K562 (cell line): ENCODE data around the gene ABHD13. TPM values are rescaled to one million over a fixed set of nuclear protein-coding genes. Genes with fewer than 3 reads are reported as not detected.

Experiments used
- ATAC-seq: fragments of 200-7000 bp; cut with Tn5 transposase; 3 replicates; pipeline ENCODE4 v1.9.1; 2020; ENCODE audit warnings: moderate library complexity
- BruUV-seq: library from RNA; stranded (reverse); fragments of 400-500 nt; replicated peaks from 2 replicates; lab custom pipeline; 2021; lab: Mats Ljungman, UMichigan
- CTCF ChIA-PET: fragments of 300-600 bp; formaldehyde crosslinking; extraction: SDS; loops from one replicate; lab custom pipeline; 2021; ENCODE audit warnings: low intra/inter-chr PET ratio; lab: Yijun Ruan, JAX
- POLR2A ChIA-PET: fragments of 300-600, 350-650 bp; sonication (Branson Sonifier 250); formaldehyde crosslinking; extraction: SDS; loops from one replicate; lab custom pipeline; 2021; ENCODE audit warnings: antibody characterized with exemption, inconsistent platforms; lab: Yijun Ruan, JAX
- DNase-seq, 4 experiments: peaks; one replicate each; pipeline versions ENCODE4 v3.0.0 to v3.0.0-alpha.2; 2011 to 2018; ENCODE audit warnings: low spot score in 3 of 4, mixed read lengths in 3 of 4; ENCODE audit errors: extremely low read depth in 1 of 4
- FAIRE-seq: peaks from 2 replicates; lab custom pipeline; 2011; peaks lifted over from hg19 to GRCh38; lab: Jason Lieb, UNC
- H2AFZ ChIP-seq: 2 replicates; pipeline ENCODE4 v1.6.0; 2011; ENCODE audit warnings: low read depth, low read length, control low read depth, inconsistent platforms
- H3K27ac ChIP-seq: fragments of 200-600 bp; 3 replicates; pipeline ENCODE4 v1.8.0; 2011; ENCODE audit warnings: low read depth, mild to moderate bottlenecking, control low read depth, inconsistent platforms, low read length, moderate library complexity, mixed read lengths; ENCODE audit errors: extremely low read depth
- H3K27me3 ChIP-seq, 2 experiments: fragments of 300-600 bp in 1 of 2; 2 replicates in 1 of 2; 3 replicates in 1 of 2; pipeline versions ENCODE4 v1.6.0 to v1.8.0; 2011; ENCODE audit warnings: inconsistent platforms in 2 of 2, low read length in 2 of 2, mild to moderate bottlenecking in 1 of 2, mixed read lengths in 1 of 2, moderate library complexity in 1 of 2; ENCODE audit not compliant: control insufficient read depth in 2 of 2, insufficient read depth in 2 of 2
- H3K36me3 ChIP-seq: fragments of 300-600 bp; 3 replicates; pipeline ENCODE4 v1.8.0; 2011; ENCODE audit warnings: mild to moderate bottlenecking, low read length, inconsistent platforms; ENCODE audit not compliant: control insufficient read depth, insufficient read depth
- H3K4me1 ChIP-seq, 2 experiments: fragments of 200-600 bp in 1 of 2; replicated peaks in 1 of 2; 2 replicates in 1 of 2; 3 replicates in 1 of 2; pipeline versions ENCODE4 v1.5.1 to v1.8.0; 2011; ENCODE audit warnings: inconsistent platforms in 2 of 2, low read length in 2 of 2, mild to moderate bottlenecking in 1 of 2, mixed read lengths in 1 of 2, moderate library complexity in 1 of 2; ENCODE audit not compliant: control insufficient read depth in 2 of 2, insufficient read depth in 2 of 2
- H3K4me2 ChIP-seq: 2 replicates; pipeline ENCODE4 v1.6.1; 2011; ENCODE audit warnings: low read length, control low read depth, inconsistent platforms, mixed read lengths; ENCODE audit not compliant: insufficient read depth
- H3K4me3 ChIP-seq: fragments of 200-600 bp; sonication (generic), shearing (Covaris generic); 2 replicates; pipeline ENCODE4 v1.5.1; 2016; ENCODE audit warnings: control low read depth, inconsistent platforms
- H3K79me2 ChIP-seq: fragments of 200-600 bp; 3 replicates; pipeline ENCODE4 v1.8.0; 2011; ENCODE audit warnings: low read length, inconsistent platforms; ENCODE audit not compliant: control insufficient read depth, insufficient read depth
- H3K9ac ChIP-seq, 2 experiments: 2 replicates each; pipeline versions ENCODE4 v1.6.0 to v1.6.1; 2011; ENCODE audit warnings: low read depth in 2 of 2, low read length in 2 of 2, control low read depth in 1 of 2, inconsistent platforms in 1 of 2, mild to moderate bottlenecking in 1 of 2, mixed read lengths in 1 of 2; ENCODE audit not compliant: insufficient read depth in 1 of 2
- H3K9me1 ChIP-seq: one replicate; pipeline ENCODE4 v1.6.0; 2011; ENCODE audit warnings: inconsistent platforms, mild to moderate bottlenecking, low read length, moderate library complexity; ENCODE audit not compliant: control insufficient read depth, insufficient read depth
- H3K9me3 ChIP-seq: replicated peaks from 2 replicates; pipeline ENCODE4 v1.5.1; 2011; ENCODE audit warnings: low read depth, low read length, inconsistent platforms; ENCODE audit not compliant: control insufficient read depth, insufficient read depth
- H4K20me1 ChIP-seq: replicated peaks from 2 replicates; pipeline ENCODE4 v1.6.1; 2011; ENCODE audit warnings: low read length, inconsistent platforms, mixed read lengths; ENCODE audit not compliant: control insufficient read depth, insufficient read depth
- CXXC5 ChIP-seq: fragments of 250-450 bp; sonication (Bioruptor Pico); IDR thresholded peaks from 2 replicates; pipeline ENCODE4 v1.8.0; 2022; ENCODE audit warnings: inconsistent platforms, mild to moderate bottlenecking, moderate library complexity
- GTF2E2 ChIP-seq: fragments of 200-800 bp; sonication (Bioruptor generic); IDR thresholded peaks from 2 replicates; pipeline ENCODE4 v1.6.1; 2016; ENCODE audit warnings: missing genetic modification characterization, missing compliant biosample characterization
- HDAC1 ChIP-seq, 2 experiments: fragments of 450-650 bp; IDR thresholded peaks; 2 replicates each; pipeline ENCODE4 v1.6.1; 2016 to 2017; ENCODE audit warnings: inconsistent platforms in 1 of 2, mild to moderate bottlenecking in 1 of 2, moderate library complexity in 1 of 2
- HOMEZ ChIP-seq: fragments of 250-450 bp; sonication (Bioruptor Pico); IDR thresholded peaks from 2 replicates; pipeline ENCODE4 v1.4.0; 2020; ENCODE audit warnings: mild to moderate bottlenecking, moderate library complexity
- KAT8 ChIP-seq: fragments of 450-650 bp; IDR thresholded peaks from 2 replicates; pipeline ENCODE4 v1.6.1; 2016; ENCODE audit warnings: low read depth, mild to moderate bottlenecking
- KDM5B ChIP-seq: fragments of 200-600 bp; sonication (generic); IDR thresholded peaks from 2 replicates; pipeline ENCODE4 v1.6.1; 2012; ENCODE audit warnings: low read depth, mild to moderate bottlenecking, moderate library complexity, low read length, control low read depth, inconsistent platforms; ENCODE audit not compliant: insufficient replicate concordance
- MAZ ChIP-seq, 2 experiments: fragments of 450-650 bp in 1 of 2; sonication (generic) in 1 of 2; formaldehyde crosslinking; IDR thresholded peaks in 1 of 2; conservative IDR thresholded peaks in 1 of 2; 2 replicates each; pipeline versions ENCODE4 v1.4.0 to v1.5.0; 2020; ENCODE audit warnings: mild to moderate bottlenecking in 1 of 2, missing genetic modification reagents in 1 of 2
- NR2C2 ChIP-seq, 2 experiments: fragments of 200-800 bp in 1 of 2; sonication (Bioruptor generic) in 1 of 2; sonication (generic) in 1 of 2; formaldehyde crosslinking in 1 of 2; IDR thresholded peaks; 2 replicates each; pipeline versions ENCODE4 v1.6.1 to v1.8.0; 2016 to 2022; ENCODE audit warnings: mild to moderate bottlenecking in 1 of 2, missing compliant biosample characterization in 1 of 2, missing genetic modification characterization in 1 of 2, missing genetic modification reagents in 1 of 2
- TBP ChIP-seq: optimal IDR thresholded peaks from 2 replicates; pipeline ENCODE3; 2011; ENCODE audit warnings: low read depth, low read length, improper control_type of control experiment
- TGIF2 ChIP-seq: sonication (generic); formaldehyde crosslinking; IDR thresholded peaks from 2 replicates; pipeline ENCODE4 v1.8.1; 2022; ENCODE audit warnings: mild to moderate bottlenecking, missing genetic modification reagents, moderate library complexity
- ZBED1 ChIP-seq: IDR thresholded peaks from 2 replicates; pipeline ENCODE4 v1.6.1; 2014
- ZNF431 ChIP-seq: sonication (generic); formaldehyde crosslinking; IDR thresholded peaks from 2 replicates; pipeline ENCODE4 v1.8.0; 2022; ENCODE audit warnings: mild to moderate bottlenecking, missing genetic modification reagents
- ZNF707 ChIP-seq: fragments of 250-450 bp; sonication (Bioruptor Pico); conservative IDR thresholded peaks from 2 replicates; pipeline ENCODE4 v1.8.0; 2022; ENCODE audit warnings: inconsistent platforms, mild to moderate bottlenecking, moderate library complexity
- in situ Hi-C: fragments of 300-500 bp; cut with MboI; formaldehyde crosslinking; loops from 4 replicates; pipeline ENCODE4 v1.15.0; 2018; ENCODE audit warnings: inconsistent platforms, mixed read lengths
- intact Hi-C: fragments of 100-400 bp; cut with micrococcal nuclease; formaldehyde crosslinking; loops from 2 replicates; pipeline ENCODE4 v1.14.2; 2022
- polyA plus RNA-seq, 8 experiments: library from polyadenylated mRNA; depleted of rRNA in 4 of 8; stranded (reverse) in 5 of 8; unstranded in 3 of 8; fragments of >200 nt; fragmentation: Nextera tagmentation in 2 of 8; fragmentation: Illumina TruSeq in 1 of 8; extraction: Ambion mirVana in 2 of 8; extraction: Trizol in 1 of 8; gene quantifications; 2 replicates each; pipeline versions ENCODE4 v1.2.1 to v1.2.3, GENCODE V29; 2011 to 2014; ENCODE audit warnings: inconsistent platforms in 1 of 8, missing spikeins in 1 of 8
- total RNA-seq, 7 experiments: library from RNA; depleted of rRNA in 6 of 7; stranded (reverse); fragments of >200 nt in 6 of 7; fragmentation: Illumina TruSeq in 2 of 7; extraction: Trizol in 2 of 7; gene quantifications; 2 replicates each; pipeline versions ENCODE4 v1.2.1 to v1.2.3, GENCODE V29; 2011 to 2021; ENCODE audit warnings: low replicate concordance in 1 of 7
- TF ChIP-seq, protein P1 (sequence below): sonication (generic); formaldehyde crosslinking; IDR thresholded peaks from 2 replicates; pipeline ENCODE4 v1.8.1; 2023; ENCODE audit warnings: mild to moderate bottlenecking, missing genetic modification reagents

ABHD13 gene
- total and polyA plus RNA-seq, 9 of the 15 experiments (the other 6 are each of a cell fraction or from before 2014, with no cell fraction given), result 1.7 to 7.0 (median 4.1) TPM

DNA sequence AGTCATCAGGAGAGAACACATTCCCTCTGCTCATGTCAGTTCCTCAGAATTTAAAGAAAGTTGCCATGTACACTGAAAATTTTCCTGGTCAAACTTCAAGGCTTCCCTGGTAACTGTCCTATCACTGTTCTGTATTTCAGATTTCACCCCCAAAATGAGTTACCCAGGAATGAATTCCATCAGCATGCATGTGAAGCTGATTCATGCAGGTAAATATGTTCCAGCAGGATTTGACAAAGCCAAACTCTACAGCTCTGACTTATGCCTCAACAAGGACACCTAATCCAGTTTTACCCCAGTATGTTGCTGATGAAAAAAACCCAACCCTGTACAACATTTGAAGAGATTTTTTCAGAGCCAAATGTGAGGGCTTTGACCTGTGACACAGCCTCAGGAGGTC lies 24.4 kb upstream of the ABHD13 start:
- FAIRE-seq, result no peak
- Histone ChIP-seq H3K27me3 (no peaks in the 10 kb centered on the region), H3K9me3 (no peaks in the 10 kb centered on the region), H3K9me1 (no peaks in the 10 kb centered on the region), H3K4me3 (no peak overlapping the region), H2AFZ (no peak overlapping the region), H4K20me1 (no peaks in the 10 kb centered on the region), H3K9ac (no peak overlapping the region), H3K4me1 (no peaks in the 10 kb centered on the region), H3K4me2 (no peak overlapping the region), H3K79me2 (no peaks in the 10 kb centered on the region), H3K36me3 (no peaks in the 10 kb centered on the region), H3K27ac (no peak overlapping the region)
- intact Hi-C loops, result no loop called here
- in situ Hi-C loops, result no loop called here
- ATAC-seq, result no peak
- BruUV-seq, result no TSS peak
- ChIA-PET POLR2A (no interaction called here), CTCF (no interaction called here)
- TF ChIP-seq GTF2E2 (tag), result no peak
- no peak for TF ChIP-seq CXXC5
- no peak for TF ChIP-seq KAT8
- TF ChIP-seq TGIF2, result no peak
- no peak for TF ChIP-seq KDM5B
- TF ChIP-seq MAZ (CRISPR knock-in tag; conservative IDR thresholded peaks at IDR 0.05 in 1 of 2, IDR thresholded peaks at IDR 0.05 in 1 of 2), result no peak
- TF ChIP-seq HDAC1 (IDR thresholded peaks at IDR 0.05), result no peak
- no peak for TF ChIP-seq NR2C2 (CRISPR knock-in tag; IDR thresholded peaks at IDR 0.05)
- no peak for TF ChIP-seq NR2C2 (tag; IDR thresholded peaks at IDR 0.05)
- TF ChIP-seq ZNF431, result no peak
- no peak for TF ChIP-seq ZBED1
- TF ChIP-seq ZNF707, result no peak
- TF ChIP-seq, protein P1, sequence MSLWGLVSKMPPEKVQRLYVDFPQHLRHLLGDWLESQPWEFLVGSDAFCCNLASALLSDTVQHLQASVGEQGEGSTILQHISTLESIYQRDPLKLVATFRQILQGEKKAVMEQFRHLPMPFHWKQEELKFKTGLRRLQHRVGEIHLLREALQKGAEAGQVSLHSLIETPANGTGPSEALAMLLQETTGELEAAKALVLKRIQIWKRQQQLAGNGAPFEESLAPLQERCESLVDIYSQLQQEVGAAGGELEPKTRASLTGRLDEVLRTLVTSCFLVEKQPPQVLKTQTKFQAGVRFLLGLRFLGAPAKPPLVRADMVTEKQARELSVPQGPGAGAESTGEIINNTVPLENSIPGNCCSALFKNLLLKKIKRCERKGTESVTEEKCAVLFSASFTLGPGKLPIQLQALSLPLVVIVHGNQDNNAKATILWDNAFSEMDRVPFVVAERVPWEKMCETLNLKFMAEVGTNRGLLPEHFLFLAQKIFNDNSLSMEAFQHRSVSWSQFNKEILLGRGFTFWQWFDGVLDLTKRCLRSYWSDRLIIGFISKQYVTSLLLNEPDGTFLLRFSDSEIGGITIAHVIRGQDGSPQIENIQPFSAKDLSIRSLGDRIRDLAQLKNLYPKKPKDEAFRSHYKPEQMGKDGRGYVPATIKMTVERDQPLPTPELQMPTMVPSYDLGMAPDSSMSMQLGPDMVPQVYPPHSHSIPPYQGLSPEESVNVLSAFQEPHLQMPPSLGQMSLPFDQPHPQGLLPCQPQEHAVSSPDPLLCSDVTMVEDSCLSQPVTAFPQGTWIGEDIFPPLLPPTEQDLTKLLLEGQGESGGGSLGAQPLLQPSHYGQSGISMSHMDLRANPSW (CRISPR knock-in tag), result no peak
- no peak for TF ChIP-seq TBP
- TF ChIP-seq HOMEZ, result no peak
- no peak for DNase-seq
